HT1080 (cell line): ENCODE results near the gene ANKRD16. TPM values are rescaled to one million over a fixed set of nuclear protein-coding genes. Genes with fewer than 3 reads are reported as not detected.
"Not testable (repeated sequence)": the region's sequence is repeated elsewhere in the genome, so short reads cannot be mapped to it uniquely, and the experiment has no call there.

Experiments
- DNase-seq: peaks from one replicate; pipeline ENCODE4 v3.0.0-alpha.2; 2015; ENCODE audit warnings: low read depth
- polyA plus RNA-seq, 2 experiments: library from polyadenylated mRNA; depleted of rRNA; stranded (reverse); fragments of >200 nt; gene quantifications; 2 replicates each; pipeline ENCODE4 v1.2.3, GENCODE V29; 2015
- total RNA-seq: library from RNA; depleted of rRNA; stranded (reverse); fragments of >200 nt; shearing (Covaris generic); gene quantifications from 2 replicates; pipeline ENCODE4 v1.2.3, GENCODE V29; 2014; rRNA removed

The ANKRD16 gene
- total RNA-seq, result 10.1 and 13.5 TPM in 2 replicates
- 8.3 and 9.2 TPM in 2 replicates for polyA plus RNA-seq (2015; cell fraction: cytosol; rRNA removed)
- 14.6 and 17.8 TPM in 2 replicates for polyA plus RNA-seq (2015; cell fraction: nucleus; rRNA removed)

GRCh38 chr10:5889624-5890451 lies at the start of gene ANKRD16, which contains the start of gene FBH1:
Gene ANKRD16 (minus strand): TSS chr10:5889893. CDS start chr10:5889354, 539 bp downstream.
Gene FBH1 (plus strand): TSS chr10:5890243. CDS start chr10:5890346, 103 bp downstream.
- DNase-seq, result peak; percentile 98

- no peak for DNase-seq
Observed at GRCh38 chr10:5938291-5938690, 48.6 kb upstream of the ANKRD16 start.

- DNase-seq, result no peak
Observed at GRCh38 chr10:5937016-5937415, 47.3 kb upstream of the ANKRD16 start.

GRCh38 chr10:5935628-5936027 lies 45.9 kb upstream of the ANKRD16 start:
- DNase-seq, result no peak

GRCh38 chr10:5933909-5934546 lies 44.3 kb upstream of the ANKRD16 start:
- DNase-seq, result no peak

GRCh38 chr10:5932345-5932744 lies 42.7 kb upstream of the ANKRD16 start:
- no peak for DNase-seq

GRCh38 chr10:5930272-5930671 lies 40.6 kb upstream of the ANKRD16 start:
- DNase-seq, result no peak

GRCh38 chr10:5929442-5929841 lies 39.7 kb upstream of the ANKRD16 start:
- DNase-seq, result no peak

GRCh38 chr10:5927306-5927705 lies 37.6 kb upstream of the ANKRD16 start:
- no peak for DNase-seq

GRCh38 chr10:5924889-5925288 lies 35.2 kb upstream of the ANKRD16 start:
- DNase-seq, result no peak

GRCh38 chr10:5921746-5922145 lies 32.1 kb upstream of the ANKRD16 start:
- no peak for DNase-seq

GRCh38 chr10:5919568-5919967 lies 29.9 kb upstream of the ANKRD16 start:
- DNase-seq, result no peak

- DNase-seq, result no peak
Observed at GRCh38 chr10:5918763-5919162, 29.1 kb upstream of the ANKRD16 start.

GRCh38 chr10:5917305-5917704 lies 27.6 kb upstream of the ANKRD16 start:
- no peak for DNase-seq

- no peak for DNase-seq
Observed at GRCh38 chr10:5915451-5915850, 25.8 kb upstream of the ANKRD16 start.

GRCh38 chr10:5913736-5914135 lies 24.0 kb upstream of the ANKRD16 start:
- no peak for DNase-seq

GRCh38 chr10:5911670-5912069 lies 22.0 kb upstream of the ANKRD16 start:
- no peak for DNase-seq

- no peak for DNase-seq
Observed at GRCh38 chr10:5910323-5911100, 20.8 kb upstream of the ANKRD16 start.

GRCh38 chr10:5908676-5909075 lies 19.0 kb upstream of the ANKRD16 start:
- DNase-seq, result not testable (repeated sequence)

- DNase-seq, result no peak
Observed at GRCh38 chr10:5906651-5907050, 17.0 kb upstream of the ANKRD16 start.

GRCh38 chr10:5905854-5906507 lies 16.3 kb upstream of the ANKRD16 start:
- no peak for DNase-seq
